Thyroid gland (tissue), 4 donors: ENCODE data around the gene SEPSECS. TPM values are rescaled to one million over a fixed set of nuclear protein-coding genes. Genes with fewer than 3 reads are reported as not detected.

Experiments
- DNase-seq, 2 donors: peaks; one replicate each; pipeline ENCODE4 v3.0.0-alpha.2; 2019
- H3K27ac ChIP-seq, 3 donors: fragments of 200-600 bp; sonication (generic); 1 replicate in 2 of 3; 2 replicates in 1 of 3; pipeline ENCODE4 v1.5.1; 2016 to 2019; ENCODE audit warnings: mild to moderate bottlenecking in 1 of 3, moderate library complexity in 1 of 3
- H3K27me3 ChIP-seq: fragments of 200-600 bp; sonication (generic); one replicate; pipeline ENCODE4 v1.5.1; 2019
- H3K36me3 ChIP-seq, 2 donors: fragments of 200-600 bp; sonication (generic); one replicate each; pipeline ENCODE4 v1.5.1; 2016 to 2019
- H3K4me1 ChIP-seq, 2 donors: fragments of 200-600 bp; sonication (generic); one replicate each; pipeline ENCODE4 v1.5.1; 2017 to 2019
- H3K4me3 ChIP-seq, 3 donors: fragments of 200-600 bp; sonication (generic); replicated peaks in 1 of 3; 1 replicate in 2 of 3; 2 replicates in 1 of 3; pipeline ENCODE4 v1.5.1; 2016; ENCODE audit warnings: mild to moderate bottlenecking in 1 of 3
- H3K9me3 ChIP-seq: fragments of 200-600 bp; sonication (generic); one replicate; pipeline ENCODE4 v1.5.1; 2017
- CTCF ChIP-seq, 6 experiments: fragments of 200-600 bp in 3 of 6; fragments of 450-650 bp in 3 of 6; sonication (generic) in 3 of 6; IDR thresholded peaks; one replicate each; pipeline ENCODE4 v1.5.1; 2016 to 2019; ENCODE audit warnings: antibody characterized with exemption in 6 of 6, mild to moderate bottlenecking in 2 of 6, inconsistent platforms in 1 of 6, moderate library complexity in 1 of 6
- POLR2A ChIP-seq, 2 donors: fragments of 450-650 bp; IDR thresholded peaks; one replicate each; pipeline ENCODE4 v1.6.1; 2017; ENCODE audit warnings: antibody characterized with exemption in 2 of 2, mild to moderate bottlenecking in 2 of 2, moderate library complexity in 1 of 2
- WGBS, 2 donors: methylation state at CpG; one replicate each; pipeline ENCODE4 v1.1.5; 2017; 5-methylcytosine and 5-hydroxymethylcytosine counted together
- intact Hi-C: fragments of 100-400 bp; cut with DNase I; formaldehyde crosslinking; loops from one replicate; pipeline ENCODE4 v1.15.1; 2023
- total RNA-seq, 4 donors: library from RNA; depleted of rRNA; stranded (reverse); fragments of >200 nt; gene quantifications; one replicate each; pipeline ENCODE4 v1.2.3, GENCODE V29; 2016

Gene SEPSECS
- total RNA-seq, 4 donors from 2014 or later = 9.2 to 22.3 (median 13.5) TPM

GRCh38 chr4:25133132-25133531 is 27.1 kb downstream of the SEPSECS start:
- H3K4me3 ChIP-seq = no peak overlapping the region
- DNase-seq = no peak
- no peaks in the 10 kb centered on the region for H3K36me3 ChIP-seq
- no peak overlapping the region for H3K27ac ChIP-seq
- no peaks in the 10 kb centered on the region for H3K4me1 ChIP-seq
- no peak for TF ChIP-seq CTCF (IDR thresholded peaks at IDR 0.05)
- TF ChIP-seq POLR2A (IDR thresholded peaks at IDR 0.05) = no peak
- intact Hi-C loops = no loop called here
- no peaks in the 10 kb centered on the region for H3K9me3 ChIP-seq
- no peaks in the 10 kb centered on the region for H3K27me3 ChIP-seq

DNA sequence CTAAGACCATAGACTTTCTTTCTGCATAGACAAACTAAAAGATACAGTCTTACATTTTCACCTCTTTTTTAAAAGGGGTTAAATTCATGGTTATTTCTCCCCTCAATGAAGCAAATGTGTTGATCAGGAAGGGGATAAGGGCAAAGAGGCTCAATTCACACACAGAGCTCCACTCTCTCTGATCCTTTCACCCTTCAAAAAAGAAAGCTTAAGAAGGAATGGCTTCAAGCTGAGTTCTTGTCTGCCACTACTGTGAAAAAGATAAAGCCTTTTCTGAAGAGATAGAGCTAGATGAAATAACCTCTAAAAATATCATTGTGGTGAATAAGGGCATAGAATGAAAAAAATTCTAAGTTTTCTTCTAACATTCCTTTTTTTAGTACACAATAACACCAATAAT is 28.3 kb downstream of the SEPSECS start:
- Histone ChIP-seq H3K36me3 (no peaks in the 10 kb centered on the region), H3K27me3 (no peaks in the 10 kb centered on the region), H3K9me3 (no peaks in the 10 kb centered on the region), H3K27ac (no peak overlapping the region), H3K4me1 (no peaks in the 10 kb centered on the region), H3K4me3 (no peak overlapping the region)
- TF ChIP-seq CTCF (IDR thresholded peaks at IDR 0.05) = no peak
- TF ChIP-seq POLR2A (IDR thresholded peaks at IDR 0.05) = no peak
- DNase-seq = no peak
- intact Hi-C loops = no loop called here

GRCh38 chr4:25131381-25131780 is 28.9 kb downstream of the SEPSECS start:
- H3K4me1 ChIP-seq = no peaks in the 10 kb centered on the region
- H3K27me3 ChIP-seq = no peaks in the 10 kb centered on the region
- H3K27ac ChIP-seq = no peak overlapping the region
- no peak overlapping the region for H3K4me3 ChIP-seq
- intact Hi-C loops = no loop called here
- H3K36me3 ChIP-seq = no peaks in the 10 kb centered on the region
- no peak for DNase-seq
- H3K9me3 ChIP-seq = no peaks in the 10 kb centered on the region
- TF ChIP-seq POLR2A (IDR thresholded peaks at IDR 0.05) = no peak
- TF ChIP-seq CTCF (IDR thresholded peaks at IDR 0.05) = no peak
- 93 to 99% methylated on average over 2 of the region's 2 CpGs for WGBS, 2 donors

DNA sequence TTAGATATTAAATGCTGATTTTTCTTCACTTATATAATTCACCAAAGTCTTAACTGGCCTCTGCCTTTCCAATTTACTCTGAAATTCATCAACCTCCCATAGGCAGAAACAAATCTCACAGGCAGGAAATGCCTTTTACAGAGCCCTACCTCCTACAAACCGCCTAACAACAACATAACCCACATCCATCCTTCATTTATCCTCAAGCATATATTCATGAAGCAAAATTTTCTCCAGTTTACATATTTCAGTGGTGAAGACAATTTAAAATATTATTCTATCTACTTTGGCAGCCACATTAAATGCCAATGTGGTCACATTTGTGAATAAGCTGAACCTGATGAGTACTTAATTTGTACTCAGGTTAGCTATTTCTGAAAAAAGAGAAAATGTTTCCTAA is 30.3 kb downstream of the SEPSECS start:
- intact Hi-C loops = no loop called here
- no peaks in the 10 kb centered on the region for H3K9me3 ChIP-seq
- 95 to 98% methylated on average over 1 of the region's 1 CpG for WGBS, 2 donors
- DNase-seq = no peak
- no peak overlapping the region for H3K27ac ChIP-seq
- no peaks in the 10 kb centered on the region for H3K27me3 ChIP-seq
- H3K4me3 ChIP-seq = no peak overlapping the region
- TF ChIP-seq POLR2A (IDR thresholded peaks at IDR 0.05) (no peak), CTCF (IDR thresholded peaks at IDR 0.05) (no peak)
- H3K4me1 ChIP-seq = no peaks in the 10 kb centered on the region
- H3K36me3 ChIP-seq = no peaks in the 10 kb centered on the region

DNA sequence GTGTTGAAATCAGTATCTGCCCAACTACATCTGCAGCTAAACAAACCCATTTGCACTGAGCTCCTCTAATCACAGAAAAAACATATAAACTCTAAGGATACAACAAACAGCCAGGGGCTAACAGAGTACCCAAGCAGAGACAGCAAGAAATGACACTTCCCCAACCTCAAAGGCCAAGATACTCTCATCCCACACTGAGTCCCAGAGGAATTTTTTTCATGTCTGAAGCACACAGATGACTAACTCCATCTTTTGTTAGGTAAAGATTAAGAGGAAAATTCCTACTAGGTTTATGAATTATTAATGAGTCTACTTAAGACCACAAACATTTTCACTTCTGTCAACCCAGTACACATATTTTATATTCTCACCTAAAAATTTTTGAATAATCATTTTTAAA is 31.6 kb downstream of the SEPSECS start:
- no peak for TF ChIP-seq POLR2A (IDR thresholded peaks at IDR 0.05)
- no peak for TF ChIP-seq CTCF (IDR thresholded peaks at IDR 0.05)
- Histone ChIP-seq H3K9me3 (no peaks in the 10 kb centered on the region), H3K27me3 (no peaks in the 10 kb centered on the region), H3K4me1 (no peaks in the 10 kb centered on the region), H3K36me3 (no peaks in the 10 kb centered on the region), H3K4me3 (no peak overlapping the region), H3K27ac (no peak overlapping the region)
- intact Hi-C loops = no loop called here
- no peak for DNase-seq
